Measurements from ENCODE around the gene NEURL2. TPM values are rescaled to one million over a fixed set of nuclear protein-coding genes. Genes with fewer than 3 reads are reported as not detected.

The NEURL2 gene
- polyA plus RNA-seq, 3 donors: 0.14 to 1.1 TPM; not detected in 1

GRCh38 chr20:45909336-45909808 is 18.4 kb upstream of the NEURL2 start:
- H2AFZ ChIP-seq (ENCODE audit: insufficient read depth, low read depth, low read length, poor library complexity, severe bottlenecking): peak overlapping the region; percentile 29
- H3K4me3 ChIP-seq (replicated peaks in 1 of 3; ENCODE audit: low read depth in 2 of 3, low read length in 3 of 3): peak overlapping the region in 1 of 3 experiments; percentile 27
- H3K79me2 ChIP-seq (ENCODE audit: insufficient read depth, low read length): no peaks in the 10 kb centered on the region
- Mint-ChIP-seq H3K27ac (peak overlapping the region in 5 of 7 donors; percentile 81 to 99 (median 90)), H3K4me1 (peaks cover 46% of the 10 kb centered on the region), H3K27me3 (ENCODE audit: low read depth in 3 of 3) (peaks cover 2 to 3% (median 3%) of the 10 kb centered on the region in 3 donors), H3K4me3 (no peak overlapping the region), H3K36me3 (peaks cover 0 to 1% of the 10 kb centered on the region in 2 donors), H3K9me3 (peaks cover 0 to 3% (median 0%) of the 10 kb centered on the region in 7 donors)
- intact Hi-C loops (cut with micrococcal nuclease): no loop called here
- no peak for DNase-seq
- WGBS (ENCODE audit: insufficient coverage): 81% methylated on average over 11 of the region's 12 CpGs
- no peaks in the 10 kb centered on the region for H4K20me1 ChIP-seq (ENCODE audit: insufficient read depth, low read length)
- H3K4me2 ChIP-seq (replicated peaks; ENCODE audit: extremely low read depth, low read length, poor library complexity, severe bottlenecking): peak overlapping the region; percentile 86
- no peak overlapping the region for H3K9ac ChIP-seq (ENCODE audit: insufficient read depth, low read length, poor library complexity, severe bottlenecking)
- H3K4me1 ChIP-seq (ENCODE audit: control insufficient read depth in 1 of 2, insufficient read depth in 2 of 2, low read length in 2 of 2): peaks cover 50% of the 10 kb centered on the region in 2 donors
- H3K36me3 ChIP-seq (replicated peaks in 1 of 2; ENCODE audit: control insufficient read depth in 1 of 2, insufficient read depth in 2 of 2, low read length in 2 of 2): no peaks in the 10 kb centered on the region
- H3K9me3 ChIP-seq (replicated peaks in 1 of 2; ENCODE audit: control insufficient read depth in 1 of 2, insufficient read depth in 1 of 2, low read length in 2 of 2): no peaks in the 10 kb centered on the region
- H3K27me3 ChIP-seq (ENCODE audit: control insufficient read depth in 2 of 2, insufficient read depth in 2 of 2, low read length in 2 of 2): no peaks in the 10 kb centered on the region
- H3K27ac ChIP-seq (ENCODE audit: low read depth in 1 of 2, low read length in 2 of 2): peak overlapping the region; percentile 82 to 89
- TF ChIP-seq, protein P1, sequence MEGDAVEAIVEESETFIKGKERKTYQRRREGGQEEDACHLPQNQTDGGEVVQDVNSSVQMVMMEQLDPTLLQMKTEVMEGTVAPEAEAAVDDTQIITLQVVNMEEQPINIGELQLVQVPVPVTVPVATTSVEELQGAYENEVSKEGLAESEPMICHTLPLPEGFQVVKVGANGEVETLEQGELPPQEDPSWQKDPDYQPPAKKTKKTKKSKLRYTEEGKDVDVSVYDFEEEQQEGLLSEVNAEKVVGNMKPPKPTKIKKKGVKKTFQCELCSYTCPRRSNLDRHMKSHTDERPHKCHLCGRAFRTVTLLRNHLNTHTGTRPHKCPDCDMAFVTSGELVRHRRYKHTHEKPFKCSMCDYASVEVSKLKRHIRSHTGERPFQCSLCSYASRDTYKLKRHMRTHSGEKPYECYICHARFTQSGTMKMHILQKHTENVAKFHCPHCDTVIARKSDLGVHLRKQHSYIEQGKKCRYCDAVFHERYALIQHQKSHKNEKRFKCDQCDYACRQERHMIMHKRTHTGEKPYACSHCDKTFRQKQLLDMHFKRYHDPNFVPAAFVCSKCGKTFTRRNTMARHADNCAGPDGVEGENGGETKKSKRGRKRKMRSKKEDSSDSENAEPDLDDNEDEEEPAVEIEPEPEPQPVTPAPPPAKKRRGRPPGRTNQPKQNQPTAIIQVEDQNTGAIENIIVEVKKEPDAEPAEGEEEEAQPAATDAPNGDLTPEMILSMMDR (IDR thresholded peaks at IDR 0.05): no peak

GRCh38 chr20:45908084-45908483 is 17.1 kb upstream of the NEURL2 start:
- Histone ChIP-seq H3K36me3 (replicated peaks in 1 of 2; ENCODE audit: control insufficient read depth in 1 of 2, insufficient read depth in 2 of 2, low read length in 2 of 2) (no peaks in the 10 kb centered on the region), H3K4me3 (replicated peaks in 1 of 3; ENCODE audit: low read depth in 2 of 3, low read length in 3 of 3) (no peak overlapping the region), H3K79me2 (ENCODE audit: insufficient read depth, low read length) (no peaks in the 10 kb centered on the region), H4K20me1 (ENCODE audit: insufficient read depth, low read length) (no peaks in the 10 kb centered on the region), H3K27me3 (ENCODE audit: control insufficient read depth in 2 of 2, insufficient read depth in 2 of 2, low read length in 2 of 2) (no peaks in the 10 kb centered on the region), H2AFZ (ENCODE audit: insufficient read depth, low read depth, low read length, poor library complexity, severe bottlenecking) (no peak overlapping the region), H3K4me1 (ENCODE audit: control insufficient read depth in 1 of 2, insufficient read depth in 2 of 2, low read length in 2 of 2) (peaks cover 37 to 38% of the 10 kb centered on the region in 2 donors), H3K4me2 (replicated peaks; ENCODE audit: extremely low read depth, low read length, poor library complexity, severe bottlenecking) (no peak overlapping the region), H3K27ac (ENCODE audit: low read depth in 1 of 2, low read length in 2 of 2) (no peak overlapping the region), H3K9me3 (replicated peaks in 1 of 2; ENCODE audit: control insufficient read depth in 1 of 2, insufficient read depth in 1 of 2, low read length in 2 of 2) (no peaks in the 10 kb centered on the region), H3K9ac (ENCODE audit: insufficient read depth, low read length, poor library complexity, severe bottlenecking) (no peak overlapping the region)
- Mint-ChIP-seq H3K9me3 (peaks cover 0 to 3% (median 0%) of the 10 kb centered on the region in 7 donors), H3K4me3 (peak overlapping the region in 1 of 2 donors; percentile 47), H3K36me3 (peaks cover 0 to 1% of the 10 kb centered on the region in 2 donors), H3K27ac (peak overlapping the region in 1 of 7 donors; percentile 27), H3K27me3 (ENCODE audit: low read depth in 3 of 3) (peaks cover 2 to 3% (median 2%) of the 10 kb centered on the region in 3 donors), H3K4me1 (peaks cover 39% of the 10 kb centered on the region)
- intact Hi-C loops (cut with micrococcal nuclease): no loop called here
- DNase-seq: no peak
- TF ChIP-seq, protein P1 (IDR thresholded peaks at IDR 0.05): no peak
- WGBS (ENCODE audit: insufficient coverage): 97% methylated on average over 2 of the region's 2 CpGs
